Measurements from ENCODE around the gene PRICKLE2.

- TF ChIP-seq NFXL1 (IDR thresholded peaks at IDR 0.05; ENCODE audit: borderline replicate concordance) (no peak), HDGF (IDR thresholded peaks at IDR 0.05) (no peak), CREM (IDR thresholded peaks at IDR 0.05; ENCODE audit: low read depth) (no peak), USF1 (IDR thresholded peaks at IDR 0.05; ENCODE audit: borderline replicate concordance, extremely low read length, insufficient read depth, low read depth, low read length) (no peak), CBX5 (IDR thresholded peaks at IDR 0.05; ENCODE audit: low read depth) (no peak), PAX5 (IDR thresholded peaks at IDR 0.05; ENCODE audit: borderline replicate concordance, low read depth, low read length) (no peak), EZH2 (IDR thresholded peaks at IDR 0.05; ENCODE audit: borderline replicate concordance, control insufficient read depth, low read depth, low read length) (no peak), HCFC1 (IDR thresholded peaks at IDR 0.05; ENCODE audit: low read length) (no peak), POLR2A (IDR thresholded peaks at IDR 0.05; ENCODE audit: low read depth, low read length) (no peak)
- TF ChIP-seq, protein P1, sequence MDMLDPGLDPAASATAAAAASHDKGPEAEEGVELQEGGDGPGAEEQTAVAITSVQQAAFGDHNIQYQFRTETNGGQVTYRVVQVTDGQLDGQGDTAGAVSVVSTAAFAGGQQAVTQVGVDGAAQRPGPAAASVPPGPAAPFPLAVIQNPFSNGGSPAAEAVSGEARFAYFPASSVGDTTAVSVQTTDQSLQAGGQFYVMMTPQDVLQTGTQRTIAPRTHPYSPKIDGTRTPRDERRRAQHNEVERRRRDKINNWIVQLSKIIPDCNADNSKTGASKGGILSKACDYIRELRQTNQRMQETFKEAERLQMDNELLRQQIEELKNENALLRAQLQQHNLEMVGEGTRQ (IDR thresholded peaks at IDR 0.05; ENCODE audit: borderline replicate concordance, low read depth, low read length): no peak
- TF ChIP-seq, protein P2, sequence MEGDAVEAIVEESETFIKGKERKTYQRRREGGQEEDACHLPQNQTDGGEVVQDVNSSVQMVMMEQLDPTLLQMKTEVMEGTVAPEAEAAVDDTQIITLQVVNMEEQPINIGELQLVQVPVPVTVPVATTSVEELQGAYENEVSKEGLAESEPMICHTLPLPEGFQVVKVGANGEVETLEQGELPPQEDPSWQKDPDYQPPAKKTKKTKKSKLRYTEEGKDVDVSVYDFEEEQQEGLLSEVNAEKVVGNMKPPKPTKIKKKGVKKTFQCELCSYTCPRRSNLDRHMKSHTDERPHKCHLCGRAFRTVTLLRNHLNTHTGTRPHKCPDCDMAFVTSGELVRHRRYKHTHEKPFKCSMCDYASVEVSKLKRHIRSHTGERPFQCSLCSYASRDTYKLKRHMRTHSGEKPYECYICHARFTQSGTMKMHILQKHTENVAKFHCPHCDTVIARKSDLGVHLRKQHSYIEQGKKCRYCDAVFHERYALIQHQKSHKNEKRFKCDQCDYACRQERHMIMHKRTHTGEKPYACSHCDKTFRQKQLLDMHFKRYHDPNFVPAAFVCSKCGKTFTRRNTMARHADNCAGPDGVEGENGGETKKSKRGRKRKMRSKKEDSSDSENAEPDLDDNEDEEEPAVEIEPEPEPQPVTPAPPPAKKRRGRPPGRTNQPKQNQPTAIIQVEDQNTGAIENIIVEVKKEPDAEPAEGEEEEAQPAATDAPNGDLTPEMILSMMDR (IDR thresholded peaks at IDR 0.05 in 2 of 3, conservative IDR thresholded peaks at IDR 0.05 in 1 of 3; ENCODE audit: control insufficient read depth in 2 of 3, extremely low read depth in 1 of 3, insufficient read depth in 1 of 3, low read depth in 3 of 3, low read length in 3 of 3): no peak
These were observed 50.9 kb downstream of the PRICKLE2 start for GRCh38 chr3:64174328-64174727.

Data from GM12878 (cell line).